Measurements from ENCODE around the gene DNM3. TPM values are rescaled to one million over a fixed set of nuclear protein-coding genes. Genes with fewer than 3 reads are reported as not detected.

Gene DNM3
- total RNA-seq, 1 donor from 2014 or later: 7.7 TPM

GRCh38 chr1:172391976-172392375 is 550.7 kb downstream of the DNM3 start:
- no peak for DNase-seq (ENCODE audit: low spot score)
- Mint-ChIP-seq H3K36me3 (ENCODE audit: low read depth, unreplicated experiment) (peaks cover 2% of the 10 kb centered on the region), H3K9me3 (ENCODE audit: unreplicated experiment) (no peaks in the 10 kb centered on the region), H3K27me3 (ENCODE audit: unreplicated experiment) (no peaks in the 10 kb centered on the region), H3K27ac (ENCODE audit: unreplicated experiment) (no peak overlapping the region), H3K4me3 (ENCODE audit: unreplicated experiment) (no peak overlapping the region), H3K4me1 (ENCODE audit: unreplicated experiment) (peaks cover 33% of the 10 kb centered on the region)
- TF ChIP-seq CTCF (IDR thresholded peaks at IDR 0.05; ENCODE audit: unreplicated experiment): no peak

- no peak for DNase-seq (ENCODE audit: low spot score)
- peak overlapping the region; percentile 72 for H3K27ac Mint-ChIP-seq (ENCODE audit: unreplicated experiment)
- no peaks in the 10 kb centered on the region for H3K9me3 Mint-ChIP-seq (ENCODE audit: unreplicated experiment)
- H3K27me3 Mint-ChIP-seq (ENCODE audit: unreplicated experiment): no peaks in the 10 kb centered on the region
- peaks cover 39% of the 10 kb centered on the region for H3K4me1 Mint-ChIP-seq (ENCODE audit: unreplicated experiment)
- peaks cover 2% of the 10 kb centered on the region for H3K36me3 Mint-ChIP-seq (ENCODE audit: low read depth, unreplicated experiment)
- H3K4me3 Mint-ChIP-seq (ENCODE audit: unreplicated experiment): no peak overlapping the region
- no peak for TF ChIP-seq CTCF (IDR thresholded peaks at IDR 0.05; ENCODE audit: unreplicated experiment)
Observed at GRCh38 chr1:172393354-172393753, 552.1 kb downstream of the DNM3 start.

- no peak for TF ChIP-seq CTCF (IDR thresholded peaks at IDR 0.05; ENCODE audit: unreplicated experiment)
- Mint-ChIP-seq H3K4me1 (ENCODE audit: unreplicated experiment) (peaks cover 48% of the 10 kb centered on the region), H3K27me3 (ENCODE audit: unreplicated experiment) (no peaks in the 10 kb centered on the region), H3K27ac (ENCODE audit: unreplicated experiment) (peak overlapping the region; percentile 74), H3K36me3 (ENCODE audit: low read depth, unreplicated experiment) (peaks cover under 1% of the 10 kb centered on the region), H3K9me3 (ENCODE audit: unreplicated experiment) (no peaks in the 10 kb centered on the region), H3K4me3 (ENCODE audit: unreplicated experiment) (no peak overlapping the region)
- DNase-seq (ENCODE audit: low spot score): no peak
Observed at GRCh38 chr1:172394141-172394751, 552.9 kb downstream of the DNM3 start.

GRCh38 chr1:172394811-172395210 is 553.5 kb downstream of the DNM3 start:
- Mint-ChIP-seq H3K36me3 (ENCODE audit: low read depth, unreplicated experiment) (no peaks in the 10 kb centered on the region), H3K9me3 (ENCODE audit: unreplicated experiment) (no peaks in the 10 kb centered on the region), H3K4me1 (ENCODE audit: unreplicated experiment) (peaks cover 54% of the 10 kb centered on the region), H3K27ac (ENCODE audit: unreplicated experiment) (peak overlapping the region; percentile 74), H3K4me3 (ENCODE audit: unreplicated experiment) (no peak overlapping the region), H3K27me3 (ENCODE audit: unreplicated experiment) (no peaks in the 10 kb centered on the region)
- TF ChIP-seq CTCF (IDR thresholded peaks at IDR 0.05; ENCODE audit: unreplicated experiment): no peak
- no peak for DNase-seq (ENCODE audit: low spot score)

- no peaks in the 10 kb centered on the region for H3K27me3 Mint-ChIP-seq (ENCODE audit: unreplicated experiment)
- no peak overlapping the region for H3K27ac Mint-ChIP-seq (ENCODE audit: unreplicated experiment)
- no peak for TF ChIP-seq CTCF (IDR thresholded peaks at IDR 0.05; ENCODE audit: unreplicated experiment)
- H3K4me3 Mint-ChIP-seq (ENCODE audit: unreplicated experiment): no peak overlapping the region
- no peaks in the 10 kb centered on the region for H3K9me3 Mint-ChIP-seq (ENCODE audit: unreplicated experiment)
- no peaks in the 10 kb centered on the region for H3K36me3 Mint-ChIP-seq (ENCODE audit: low read depth, unreplicated experiment)
- DNase-seq (ENCODE audit: low spot score): no peak
- peaks cover 56% of the 10 kb centered on the region for H3K4me1 Mint-ChIP-seq (ENCODE audit: unreplicated experiment)
Observed at GRCh38 chr1:172395576-172395975, 554.3 kb downstream of the DNM3 start.

Data from endothelial cell (in vitro differentiated cells).